Mesothelial cell of epicardium (in vitro differentiated cells): ENCODE data around the gene SUPT5H. TPM values are rescaled to one million over a fixed set of nuclear protein-coding genes. Genes with fewer than 3 reads are reported as not detected.

Experiments
- DNase-seq, 2 experiments: peaks; one replicate each; pipeline ENCODE4 v3.0.0; 2021; ENCODE audit warnings: low spot score in 2 of 2; ENCODE audit not compliant: unreplicated experiment in 2 of 2
- H3K27ac Mint-ChIP-seq: 2 replicates; pipeline ENCODE4 v1.8.0; 2021; ENCODE audit warnings: mixed read lengths
- H3K27me3 Mint-ChIP-seq: 2 replicates; pipeline ENCODE4 v1.8.0; 2021; ENCODE audit warnings: low read depth, mixed read lengths
- H3K36me3 Mint-ChIP-seq: 2 replicates; pipeline ENCODE4 v1.8.0; 2021; ENCODE audit warnings: mixed read lengths
- H3K4me1 Mint-ChIP-seq: 2 replicates; pipeline ENCODE4 v1.8.0; 2021; ENCODE audit warnings: mixed read lengths
- H3K4me3 Mint-ChIP-seq: 2 replicates; pipeline ENCODE4 v1.8.0; 2021; ENCODE audit warnings: mild to moderate bottlenecking, moderate library complexity, mixed read lengths
- H3K9me3 Mint-ChIP-seq: 2 replicates; pipeline ENCODE4 v1.8.0; 2021; ENCODE audit warnings: mixed read lengths
- total RNA-seq: library from RNA; stranded (reverse); gene quantifications from 3 replicates; pipeline ENCODE4 v1.2.1, GENCODE V29; 2021
- TF ChIP-seq, protein P1 (sequence below): fragments of 200-600 bp; sonication (generic); IDR thresholded peaks from one replicate; pipeline ENCODE4 v1.5.0; 2021; ENCODE audit warnings: antibody characterized with exemption; ENCODE audit not compliant: unreplicated experiment

Gene SUPT5H
- total RNA-seq, 1 donor from 2014 or later: 127 TPM

GRCh38 chr19:39489756-39490155 is 44.4 kb downstream of the SUPT5H start:
- Mint-ChIP-seq H3K27ac (no peak overlapping the region), H3K36me3 (peaks cover 26% of the 10 kb centered on the region), H3K4me1 (no peaks in the 10 kb centered on the region), H3K27me3 (no peaks in the 10 kb centered on the region), H3K4me3 (no peak overlapping the region), H3K9me3 (no peaks in the 10 kb centered on the region)
- TF ChIP-seq, protein P1, sequence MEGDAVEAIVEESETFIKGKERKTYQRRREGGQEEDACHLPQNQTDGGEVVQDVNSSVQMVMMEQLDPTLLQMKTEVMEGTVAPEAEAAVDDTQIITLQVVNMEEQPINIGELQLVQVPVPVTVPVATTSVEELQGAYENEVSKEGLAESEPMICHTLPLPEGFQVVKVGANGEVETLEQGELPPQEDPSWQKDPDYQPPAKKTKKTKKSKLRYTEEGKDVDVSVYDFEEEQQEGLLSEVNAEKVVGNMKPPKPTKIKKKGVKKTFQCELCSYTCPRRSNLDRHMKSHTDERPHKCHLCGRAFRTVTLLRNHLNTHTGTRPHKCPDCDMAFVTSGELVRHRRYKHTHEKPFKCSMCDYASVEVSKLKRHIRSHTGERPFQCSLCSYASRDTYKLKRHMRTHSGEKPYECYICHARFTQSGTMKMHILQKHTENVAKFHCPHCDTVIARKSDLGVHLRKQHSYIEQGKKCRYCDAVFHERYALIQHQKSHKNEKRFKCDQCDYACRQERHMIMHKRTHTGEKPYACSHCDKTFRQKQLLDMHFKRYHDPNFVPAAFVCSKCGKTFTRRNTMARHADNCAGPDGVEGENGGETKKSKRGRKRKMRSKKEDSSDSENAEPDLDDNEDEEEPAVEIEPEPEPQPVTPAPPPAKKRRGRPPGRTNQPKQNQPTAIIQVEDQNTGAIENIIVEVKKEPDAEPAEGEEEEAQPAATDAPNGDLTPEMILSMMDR: no peak
- DNase-seq: no peak

DNA sequence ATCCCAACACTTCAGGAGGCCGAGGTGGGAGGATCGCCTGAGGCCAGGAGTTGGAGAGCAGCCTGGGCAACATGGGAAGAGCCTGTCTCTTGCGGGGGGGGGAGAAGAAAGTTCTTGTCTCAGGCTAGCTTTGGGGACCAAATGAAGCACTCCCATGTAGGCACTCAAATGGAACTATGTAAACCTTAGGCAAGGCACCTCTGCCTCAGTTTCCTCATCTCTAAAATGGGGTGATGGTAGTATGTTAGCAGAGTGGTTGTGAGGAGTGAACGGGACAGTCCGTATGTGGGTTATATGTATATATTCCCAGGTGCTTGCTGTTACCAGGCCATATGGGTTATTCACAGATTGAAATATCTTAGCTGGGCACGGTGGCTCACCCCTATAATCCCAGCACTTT is 46.8 kb downstream of the SUPT5H start:
- H3K27ac Mint-ChIP-seq: no peak overlapping the region
- TF ChIP-seq, protein P1: no peak
- no peak for DNase-seq
- H3K4me1 Mint-ChIP-seq: no peaks in the 10 kb centered on the region
- H3K36me3 Mint-ChIP-seq: peaks cover 19% of the 10 kb centered on the region
- H3K27me3 Mint-ChIP-seq: peaks cover 19% of the 10 kb centered on the region
- H3K4me3 Mint-ChIP-seq: no peak overlapping the region
- H3K9me3 Mint-ChIP-seq: no peaks in the 10 kb centered on the region

- Mint-ChIP-seq H3K27me3 (peaks cover 24% of the 10 kb centered on the region), H3K4me1 (no peaks in the 10 kb centered on the region), H3K27ac (no peak overlapping the region), H3K36me3 (peaks cover 19% of the 10 kb centered on the region), H3K4me3 (no peak overlapping the region), H3K9me3 (no peaks in the 10 kb centered on the region)
- TF ChIP-seq, protein P1: no peak
- no peak for DNase-seq
Measured at GRCh38 chr19:39492788-39493187, 47.4 kb downstream of the SUPT5H start.

GRCh38 chr19:39494661-39495060 is 49.3 kb downstream of the SUPT5H start:
- H3K9me3 Mint-ChIP-seq: no peaks in the 10 kb centered on the region
- no peak for DNase-seq
- H3K27me3 Mint-ChIP-seq: peaks cover 42% of the 10 kb centered on the region
- no peak overlapping the region for H3K4me3 Mint-ChIP-seq
- H3K4me1 Mint-ChIP-seq: peaks cover 12% of the 10 kb centered on the region
- peaks cover 8% of the 10 kb centered on the region for H3K36me3 Mint-ChIP-seq
- TF ChIP-seq, protein P1: no peak
- H3K27ac Mint-ChIP-seq: no peak overlapping the region

- Mint-ChIP-seq H3K36me3 (peaks cover 3% of the 10 kb centered on the region), H3K27ac (no peak overlapping the region), H3K4me1 (peaks cover 14% of the 10 kb centered on the region), H3K9me3 (no peaks in the 10 kb centered on the region), H3K27me3 (peaks cover 56% of the 10 kb centered on the region), H3K4me3 (no peak overlapping the region)
- no peak for DNase-seq
- TF ChIP-seq, protein P1: no peak
Measured at GRCh38 chr19:39496063-39496462, 50.7 kb downstream of the SUPT5H start.

GRCh38 chr19:39497701-39497995 is 52.3 kb downstream of the SUPT5H start:
- Mint-ChIP-seq H3K4me3 (no peak overlapping the region), H3K36me3 (peaks cover 3% of the 10 kb centered on the region), H3K27me3 (peaks cover 70% of the 10 kb centered on the region), H3K4me1 (peaks cover 14% of the 10 kb centered on the region), H3K27ac (no peak overlapping the region), H3K9me3 (no peaks in the 10 kb centered on the region)
- TF ChIP-seq, protein P1: no peak
- no peak for DNase-seq
